ENCODE measurements around the gene TCF4.

TCF4 gene

GRCh38 chr18:55374741-55375140 is 213.3 kb downstream of the TCF4 start:
- DNase-seq = no peak

DNA sequence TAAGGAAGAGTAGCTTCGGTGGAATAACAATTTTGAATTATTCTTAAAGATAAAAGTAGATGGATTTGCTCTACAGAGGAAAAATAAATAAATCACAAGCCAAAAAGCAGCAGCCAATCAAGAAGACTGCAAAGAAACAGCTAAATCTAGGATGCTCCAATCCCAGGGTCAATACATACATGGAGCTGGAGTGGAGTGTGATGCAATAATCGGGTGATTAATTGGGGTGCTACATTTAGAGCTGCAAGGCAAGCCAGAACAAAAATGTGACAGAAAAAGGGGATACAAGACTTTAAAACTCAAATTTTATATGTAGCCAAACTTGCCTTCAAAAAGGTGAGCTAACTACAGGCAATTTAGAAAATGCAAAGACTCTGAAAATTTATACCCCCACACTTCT is 215.8 kb downstream of the TCF4 start:
- no peak for DNase-seq

DNA sequence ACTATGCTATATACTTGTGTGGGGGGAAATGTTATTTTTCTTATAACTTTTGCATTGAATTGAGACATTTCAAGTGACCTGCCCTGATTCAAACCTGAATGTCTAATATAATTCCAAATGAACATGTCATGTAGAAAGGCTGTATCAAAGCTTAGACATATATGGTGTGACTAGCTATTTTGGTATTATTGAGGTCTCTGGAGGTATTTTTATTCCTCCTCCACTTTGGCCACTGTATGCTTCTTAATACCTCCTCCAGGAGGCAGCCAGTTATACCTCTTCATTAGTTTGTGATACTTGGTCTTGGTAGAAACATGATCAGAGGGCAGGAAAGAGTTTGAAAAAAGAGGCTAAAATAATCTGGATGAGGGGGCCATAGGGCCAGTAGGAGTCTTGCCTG is 217.1 kb downstream of the TCF4 start:
- DNase-seq = no peak

DNA sequence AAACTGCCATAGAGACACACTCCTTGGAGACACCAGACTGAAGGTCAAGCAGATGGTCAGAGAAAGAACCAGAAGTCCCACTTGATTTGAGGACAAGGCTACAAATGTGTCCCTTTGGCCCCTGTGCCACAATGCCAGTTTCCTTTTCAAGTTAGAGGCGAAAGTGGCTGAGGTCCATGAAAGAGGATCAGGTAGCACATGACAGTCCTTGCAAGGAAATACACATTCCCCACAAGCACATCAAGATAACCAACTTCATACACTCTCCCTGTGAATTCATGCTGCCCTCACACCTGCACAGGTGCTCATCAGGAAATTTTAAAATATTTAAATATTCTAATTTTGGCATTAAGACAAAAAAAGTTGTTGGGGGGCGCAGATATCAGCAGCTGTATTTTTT is 218.6 kb downstream of the TCF4 start:
- DNase-seq = no peak

DNA sequence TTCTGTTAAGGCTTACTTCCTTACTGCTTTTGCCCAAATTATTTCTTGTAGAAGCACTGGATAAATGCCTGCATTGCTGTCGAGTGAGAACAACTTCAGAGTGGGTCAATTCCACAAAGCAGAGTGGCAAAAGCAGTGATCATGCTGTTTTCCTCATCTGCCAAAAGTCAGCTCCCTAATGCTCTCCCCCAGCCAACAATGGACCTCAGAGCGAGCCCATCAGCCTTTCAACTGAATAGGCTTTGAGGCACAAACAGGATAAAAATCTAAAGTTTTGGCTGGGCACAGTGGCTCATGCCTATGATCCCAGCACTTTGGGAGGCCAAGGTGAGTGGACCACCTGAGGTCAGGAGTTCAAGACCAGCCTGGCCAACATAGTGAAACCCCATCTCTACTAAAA is 222.7 kb downstream of the TCF4 start:
- no peak for DNase-seq

DNA sequence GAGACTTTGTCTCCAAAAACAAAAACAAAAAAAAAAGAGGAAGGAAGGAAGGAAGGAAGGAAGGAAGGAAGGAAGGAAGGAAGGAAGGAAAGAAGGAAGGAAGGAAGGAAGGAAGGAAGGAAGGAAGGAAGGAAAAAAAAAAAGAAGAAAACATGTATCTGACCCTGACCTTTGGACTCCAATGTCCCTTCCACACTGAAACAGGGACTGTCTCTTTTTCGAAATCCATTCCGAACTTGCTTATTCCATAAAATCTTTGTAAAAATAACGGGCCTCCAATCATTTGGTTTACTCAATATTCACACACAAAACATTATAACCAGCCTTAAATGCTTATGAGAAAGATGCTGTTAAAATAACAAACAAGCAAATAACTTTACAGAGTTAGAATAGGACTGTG is 225.7 kb downstream of the TCF4 start:
- DNase-seq = no peak

DNA sequence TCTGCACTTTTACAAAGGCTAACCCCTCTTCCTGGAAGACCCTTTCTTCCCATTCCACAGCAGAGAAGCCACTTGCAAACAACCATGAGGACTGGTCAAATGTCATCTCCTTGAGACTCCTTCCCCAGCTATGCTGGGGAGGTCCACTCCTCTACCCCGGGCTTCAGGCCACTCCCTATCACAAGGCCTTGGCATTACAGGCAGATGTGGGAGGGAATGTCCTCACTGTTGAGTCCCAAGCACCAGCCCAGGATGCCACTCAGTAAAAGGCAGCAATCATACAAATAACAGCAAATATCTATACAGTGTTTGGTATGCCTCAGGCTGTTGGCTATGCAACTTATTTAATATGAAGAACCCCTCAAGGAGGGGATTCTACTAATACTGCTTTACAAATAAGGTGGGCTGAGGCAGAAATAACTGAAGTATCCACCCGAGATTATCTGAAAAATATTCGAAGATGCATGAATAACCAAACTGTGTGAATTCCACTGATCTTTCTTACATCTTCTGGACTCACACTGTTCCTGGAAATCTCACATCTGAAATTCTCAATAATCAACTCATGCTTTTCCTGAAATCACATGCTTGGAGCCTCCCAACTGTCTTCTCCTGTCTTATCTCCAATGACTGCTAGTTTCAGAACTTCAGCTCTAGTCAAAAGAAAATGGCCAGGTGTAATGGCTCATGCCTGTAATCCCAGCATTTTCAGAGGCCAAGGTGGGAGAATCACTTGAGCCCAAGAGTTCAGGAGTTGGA is 226.3 kb downstream of the TCF4 start:
- no peak for DNase-seq

DNA sequence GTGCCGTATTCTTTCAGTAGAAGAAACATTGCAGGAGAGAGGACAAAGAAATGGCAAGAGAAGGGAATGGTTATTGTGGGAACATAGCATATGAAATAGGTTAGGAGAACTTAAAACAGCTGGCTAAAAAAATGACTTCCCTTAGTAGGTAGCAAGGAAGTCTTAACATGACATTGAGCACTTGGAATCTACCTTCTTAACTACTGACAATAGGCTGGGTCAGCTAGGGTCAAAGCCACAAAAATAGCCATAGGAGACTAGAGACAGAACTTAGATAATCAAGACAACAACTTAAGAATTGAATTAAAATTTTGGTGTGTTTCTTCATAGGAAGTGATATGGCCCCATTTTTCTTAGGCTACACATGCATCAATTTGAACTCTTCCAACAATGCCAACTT is 227.9 kb downstream of the TCF4 start:
- no peak for DNase-seq

- no peak for DNase-seq
These were observed 231.2 kb downstream of the TCF4 start for GRCh38 chr18:55356815-55357214.

- DNase-seq = no peak
These were observed 232.8 kb downstream of the TCF4 start for GRCh38 chr18:55355223-55355622.

DNA sequence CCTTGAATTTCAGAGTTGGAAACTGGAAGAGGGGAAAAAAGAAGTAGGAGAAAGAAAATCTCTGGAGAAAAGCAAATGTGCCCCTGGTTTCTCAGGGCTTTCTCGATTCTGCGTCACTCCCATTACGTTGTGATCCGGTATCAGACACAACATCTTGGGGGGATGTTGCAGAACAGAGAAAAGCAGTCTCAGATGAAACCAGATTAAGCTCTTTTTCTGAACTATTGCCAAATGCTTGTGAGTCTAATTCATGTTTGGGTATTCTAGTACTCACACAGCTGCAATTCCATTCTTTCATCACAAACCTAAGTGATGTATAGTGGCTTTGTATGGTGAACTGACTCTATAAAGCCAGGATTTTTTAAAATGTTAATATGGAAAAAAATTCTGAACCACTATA is 233.2 kb downstream of the TCF4 start:
- DNase-seq = no peak

GRCh38 chr18:55353806-55354205 is 234.2 kb downstream of the TCF4 start:
- peak; percentile 46 for DNase-seq

GRCh38 chr18:55353391-55353790 is 234.6 kb downstream of the TCF4 start:
- no peak for DNase-seq

DNA sequence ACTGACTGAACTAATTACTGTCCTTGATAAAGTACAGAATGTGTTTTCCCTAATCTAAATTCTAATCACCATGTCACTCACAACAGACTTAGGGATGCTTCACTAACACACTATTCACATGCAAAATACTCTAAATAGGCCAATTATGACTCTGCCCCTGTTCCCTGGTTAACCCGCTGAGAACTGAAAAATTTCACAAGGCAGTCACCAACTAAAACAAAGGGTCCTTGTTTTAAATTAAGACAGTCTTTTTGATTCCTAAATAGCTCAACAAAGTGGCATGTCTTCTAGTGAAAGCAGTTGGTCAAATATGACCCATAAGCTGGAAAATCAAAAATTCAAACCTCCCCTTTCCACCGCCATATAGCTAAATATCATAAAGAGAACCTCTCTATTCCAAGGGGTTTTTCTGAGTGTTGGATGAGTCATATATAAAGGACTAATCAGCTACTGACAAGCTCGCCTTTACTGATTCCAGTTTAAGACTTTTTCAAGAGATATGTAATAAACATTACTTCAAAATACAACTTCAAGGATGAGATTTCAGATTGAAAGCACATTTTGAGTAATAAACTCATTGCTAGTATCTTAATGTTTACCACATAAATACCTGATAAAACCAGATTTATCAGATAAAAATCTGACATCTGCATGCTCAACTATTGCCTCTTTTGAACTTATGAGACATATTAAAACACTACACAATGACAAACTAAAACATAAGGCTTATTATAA is 235.8 kb downstream of the TCF4 start:
- DNase-seq = no peak

GRCh38 chr18:55351241-55351691 is 236.7 kb downstream of the TCF4 start:
- DNase-seq = no peak

GRCh38 chr18:55349685-55350084 is 238.3 kb downstream of the TCF4 start:
- DNase-seq = no peak

DNA sequence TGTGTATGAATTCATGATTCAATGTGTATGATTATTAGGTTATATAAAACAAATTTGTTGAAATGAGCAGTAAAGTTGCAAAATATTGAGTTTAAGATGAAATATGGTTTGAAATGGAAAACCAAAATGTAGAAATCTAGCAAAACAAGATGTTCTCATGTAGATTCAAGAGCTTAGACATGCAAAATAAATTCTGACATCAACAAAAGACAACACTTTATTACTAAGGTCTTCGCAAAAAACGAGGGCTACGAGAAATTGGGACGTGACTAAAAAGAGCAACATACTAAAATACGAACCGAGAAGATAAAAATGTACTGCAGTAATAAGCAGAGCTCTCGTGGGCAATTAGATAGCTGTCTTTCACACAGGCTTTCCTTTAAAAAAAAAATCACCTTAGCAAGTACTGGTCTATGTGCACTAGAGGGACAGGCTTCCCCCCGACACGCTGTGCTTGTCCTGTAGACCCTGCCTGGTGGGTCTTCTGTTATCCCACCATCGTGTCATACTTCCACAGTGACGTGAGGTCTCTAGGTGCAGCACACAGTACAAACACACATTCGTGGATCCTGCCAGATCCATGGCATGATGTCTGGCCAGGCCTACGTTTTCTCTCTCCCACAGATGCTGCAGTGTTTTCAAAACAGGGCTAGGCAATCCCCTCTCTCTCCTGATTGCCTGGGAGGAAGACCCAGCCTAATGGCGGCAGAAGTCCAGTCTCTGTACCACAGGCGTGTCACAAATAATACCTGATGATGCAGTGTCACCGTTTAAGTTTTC is 240.8 kb downstream of the TCF4 start:
- no peak for DNase-seq

- no peak for DNase-seq
These were observed 241.6 kb downstream of the TCF4 start for GRCh38 chr18:55346387-55346786.

DNA sequence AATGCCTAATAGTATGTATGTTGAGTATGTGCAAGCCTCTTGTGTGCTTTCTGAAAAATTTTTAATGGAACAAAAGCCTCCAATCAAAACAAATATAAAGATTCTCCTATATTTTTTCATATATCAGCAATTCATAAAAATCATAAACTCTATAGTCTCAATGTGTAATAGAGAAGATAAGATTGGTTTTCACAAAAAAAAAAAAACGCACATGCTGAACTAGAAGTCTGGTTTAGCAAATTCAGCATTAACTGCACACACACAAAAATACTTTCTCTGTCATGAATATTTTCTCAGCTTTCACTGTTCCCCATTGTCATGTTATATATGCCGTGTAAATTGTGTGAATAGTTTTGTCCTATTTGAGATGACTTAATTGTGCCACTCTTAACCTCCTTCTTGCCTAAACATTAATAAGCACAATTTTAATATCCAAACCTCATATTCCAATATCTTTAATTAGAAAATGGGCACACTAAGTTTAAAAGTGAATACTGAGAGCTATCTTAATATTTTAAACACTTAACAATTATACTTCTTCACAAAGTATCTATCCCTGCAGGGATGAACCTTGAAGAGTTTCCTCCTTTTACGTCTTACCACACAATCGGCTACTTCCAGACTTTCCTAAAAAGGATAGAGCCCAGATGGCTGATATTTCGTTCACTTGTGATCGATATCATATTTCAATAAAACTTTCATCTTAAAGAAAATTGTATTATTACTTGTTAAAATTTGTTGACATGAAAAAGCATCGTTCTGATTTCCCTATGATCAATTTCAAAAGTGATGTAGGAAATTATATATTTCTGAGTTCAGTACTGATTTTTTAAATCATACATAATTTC is 242.7 kb downstream of the TCF4 start:
- no peak for DNase-seq

GRCh38 chr18:55343396-55344073 is 244.5 kb downstream of the TCF4 start:
- DNase-seq = no peak

- DNase-seq = no peak
These were observed 247.0 kb downstream of the TCF4 start for GRCh38 chr18:55340998-55341397.

- no peak for DNase-seq
These were observed 248.0 kb downstream of the TCF4 start for GRCh38 chr18:55339990-55340389.

Measured in femur (tissue), 1 donor.